ENCODE results near the gene RAC2.
A peak's percentile ranks its signal among the peaks of the same experiment; 100 is the strongest.
"Not testable (repeated sequence)": the region's sequence is repeated elsewhere in the genome, so short reads cannot be mapped to it uniquely, and the experiment has no call there.

The RAC2 gene

GRCh38 chr22:37206118-37206840, 37.8 kb downstream of the RAC2 start:
- DNase-seq (ENCODE audit: low read depth), result no peak

GRCh38 chr22:37205046-37205445, 39.0 kb downstream of the RAC2 start:
- DNase-seq (ENCODE audit: low read depth), result no peak

- DNase-seq (ENCODE audit: low read depth), result no peak
These were observed 39.9 kb downstream of the RAC2 start for GRCh38 chr22:37204045-37204655.

GRCh38 chr22:37203354-37204044, 40.6 kb downstream of the RAC2 start:
- DNase-seq (ENCODE audit: low read depth), result no peak

- DNase-seq (ENCODE audit: low read depth), result no peak
These were observed 41.4 kb downstream of the RAC2 start for GRCh38 chr22:37202716-37203115.

GRCh38 chr22:37202001-37202555, 42.0 kb downstream of the RAC2 start:
- no peak for DNase-seq (ENCODE audit: low read depth)

GRCh38 chr22:37201443-37201820, 42.6 kb downstream of the RAC2 start:
- not testable (repeated sequence) for DNase-seq (ENCODE audit: low read depth)

GRCh38 chr22:37199760-37200108, 44.3 kb downstream of the RAC2 start:
- DNase-seq (ENCODE audit: low read depth), result no peak

GRCh38 chr22:37199103-37199759, 44.8 kb downstream of the RAC2 start:
- DNase-seq (ENCODE audit: low read depth), result peak; percentile 98

GRCh38 chr22:37198258-37199102, 45.6 kb downstream of the RAC2 start:
- DNase-seq (ENCODE audit: low read depth), result peak; percentile 89

GRCh38 chr22:37197451-37198257, 46.4 kb downstream of the RAC2 start:
- no peak for DNase-seq (ENCODE audit: low read depth)

GRCh38 chr22:37196539-37197450, 47.3 kb downstream of the RAC2 start:
- no peak for DNase-seq (ENCODE audit: low read depth)

- no peak for DNase-seq (ENCODE audit: low read depth)
These were observed 48.1 kb downstream of the RAC2 start for GRCh38 chr22:37195921-37196320.

- no peak for DNase-seq (ENCODE audit: low read depth)
These were observed 49.3 kb downstream of the RAC2 start for GRCh38 chr22:37194750-37195149.

GRCh38 chr22:37193629-37194191, 50.4 kb downstream of the RAC2 start:
- no peak for DNase-seq (ENCODE audit: low read depth)

- DNase-seq (ENCODE audit: low read depth), result no peak
These were observed 51.3 kb downstream of the RAC2 start for GRCh38 chr22:37192741-37193140.

GRCh38 chr22:37192204-37192603, 51.9 kb downstream of the RAC2 start:
- no peak for DNase-seq (ENCODE audit: low read depth)

GRCh38 chr22:37190262-37190780, 53.7 kb downstream of the RAC2 start:
- no peak for DNase-seq (ENCODE audit: low read depth)

- DNase-seq (ENCODE audit: low read depth), result no peak
These were observed 55.1 kb downstream of the RAC2 start for GRCh38 chr22:37188901-37189466.

Measured in stimulated activated CD8-positive, alpha-beta memory T cell treated with anti-CD3 and anti-CD28 coated beads, Interleukin-15, amount 100 ng/mL, for 1 hour (primary cell).